Measurements from ENCODE around the gene KLHL22.

- TF ChIP-seq EZH2 (IDR thresholded peaks at IDR 0.05; ENCODE audit: low read length, missing control alignments) (no peak), CTCF (conservative IDR thresholded peaks at IDR 0.05 in 1 of 2, IDR thresholded peaks at IDR 0.05 in 1 of 2; ENCODE audit: low read depth in 1 of 2, low read length in 2 of 2) (no peak)
Observed at GRCh38 chr22:20422271-20423007, 73.2 kb downstream of the KLHL22 start.
